Neural crest cell (in vitro differentiated cells): Measurements from ENCODE around the gene DYNLL2. TPM values are rescaled to one million over a fixed set of nuclear protein-coding genes. Genes with fewer than 3 reads are reported as not detected.

Source experiments
- DNase-seq: peaks from one replicate; pipeline ENCODE4 v3.0.0; 2021; ENCODE audit warnings: low read depth, mixed read lengths, low spot score
- H3K27ac Mint-ChIP-seq: one replicate; pipeline ENCODE4 v1.8.0; 2021; ENCODE audit warnings: mild to moderate bottlenecking, mixed read lengths; ENCODE audit not compliant: unreplicated experiment
- H3K27me3 Mint-ChIP-seq: 2 replicates; pipeline ENCODE4 v1.8.0; 2021; ENCODE audit warnings: low read depth, mild to moderate bottlenecking, mixed read lengths
- H3K36me3 Mint-ChIP-seq: 2 replicates; pipeline ENCODE4 v1.8.0; 2021; ENCODE audit warnings: low read depth, mild to moderate bottlenecking, mixed read lengths
- H3K4me1 Mint-ChIP-seq: 2 replicates; pipeline ENCODE4 v1.8.0; 2021; ENCODE audit warnings: mixed read lengths
- H3K4me3 Mint-ChIP-seq: one replicate; pipeline ENCODE4 v1.8.0; 2021; ENCODE audit warnings: mild to moderate bottlenecking, mixed read lengths
- H3K9me3 Mint-ChIP-seq: 2 replicates; pipeline ENCODE4 v1.8.0; 2021; ENCODE audit warnings: mixed read lengths
- total RNA-seq: library from RNA; stranded (reverse); gene quantifications from 2 replicates; pipeline ENCODE4 v1.2.1, GENCODE V29; 2021
- TF ChIP-seq, protein P1 (sequence below): fragments of 200-600 bp; sonication (generic); conservative IDR thresholded peaks from 2 replicates; pipeline ENCODE4 v1.5.0; 2021; ENCODE audit warnings: antibody characterized with exemption, mild to moderate bottlenecking

Gene DYNLL2
- total RNA-seq, 1 donor from 2014 or later, result 95.9 TPM

DNA sequence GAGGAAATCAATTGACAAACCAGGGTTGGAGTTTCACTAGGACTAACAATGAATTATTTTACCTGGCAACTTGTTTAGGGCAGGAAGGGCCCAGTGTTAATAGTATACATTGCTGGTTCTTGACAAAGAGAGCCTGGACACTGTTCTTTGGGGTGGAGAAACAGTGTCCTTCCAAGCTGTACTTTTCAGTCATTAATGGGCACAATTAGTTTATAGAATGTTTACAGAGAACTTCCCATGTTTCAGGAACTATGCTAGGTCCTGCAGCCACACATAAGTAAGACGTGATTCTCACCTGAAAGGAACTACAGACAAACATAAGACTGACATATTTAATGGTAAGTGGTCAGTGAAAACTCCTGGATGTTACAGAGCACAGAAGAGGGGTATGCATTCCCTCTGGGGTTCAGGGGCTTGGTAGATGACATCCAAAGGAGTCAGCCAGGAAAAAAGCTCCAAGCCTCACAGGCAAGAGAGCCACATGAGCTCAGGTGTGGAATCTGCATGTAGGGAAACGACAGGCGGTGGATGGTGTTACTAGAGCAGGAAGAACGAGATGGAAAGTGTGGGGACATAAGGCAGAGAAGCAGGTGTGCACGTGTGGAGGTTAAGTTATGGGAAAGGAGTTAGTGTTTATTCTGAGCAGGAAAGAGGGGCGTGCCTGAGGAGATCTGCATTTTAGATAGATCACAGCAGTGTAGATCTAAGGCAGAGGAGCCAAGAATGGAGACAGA, 3.8 kb upstream of the DYNLL2 start:
- DNase-seq, result no peak
- H3K27me3 Mint-ChIP-seq, result no peaks in the 10 kb centered on the region
- peaks cover 34% of the 10 kb centered on the region for H3K4me1 Mint-ChIP-seq
- no peaks in the 10 kb centered on the region for H3K9me3 Mint-ChIP-seq
- TF ChIP-seq, protein P1, sequence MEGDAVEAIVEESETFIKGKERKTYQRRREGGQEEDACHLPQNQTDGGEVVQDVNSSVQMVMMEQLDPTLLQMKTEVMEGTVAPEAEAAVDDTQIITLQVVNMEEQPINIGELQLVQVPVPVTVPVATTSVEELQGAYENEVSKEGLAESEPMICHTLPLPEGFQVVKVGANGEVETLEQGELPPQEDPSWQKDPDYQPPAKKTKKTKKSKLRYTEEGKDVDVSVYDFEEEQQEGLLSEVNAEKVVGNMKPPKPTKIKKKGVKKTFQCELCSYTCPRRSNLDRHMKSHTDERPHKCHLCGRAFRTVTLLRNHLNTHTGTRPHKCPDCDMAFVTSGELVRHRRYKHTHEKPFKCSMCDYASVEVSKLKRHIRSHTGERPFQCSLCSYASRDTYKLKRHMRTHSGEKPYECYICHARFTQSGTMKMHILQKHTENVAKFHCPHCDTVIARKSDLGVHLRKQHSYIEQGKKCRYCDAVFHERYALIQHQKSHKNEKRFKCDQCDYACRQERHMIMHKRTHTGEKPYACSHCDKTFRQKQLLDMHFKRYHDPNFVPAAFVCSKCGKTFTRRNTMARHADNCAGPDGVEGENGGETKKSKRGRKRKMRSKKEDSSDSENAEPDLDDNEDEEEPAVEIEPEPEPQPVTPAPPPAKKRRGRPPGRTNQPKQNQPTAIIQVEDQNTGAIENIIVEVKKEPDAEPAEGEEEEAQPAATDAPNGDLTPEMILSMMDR, result no peak
- no peak overlapping the region for H3K27ac Mint-ChIP-seq
- H3K36me3 Mint-ChIP-seq, result no peaks in the 10 kb centered on the region
- peak overlapping the region; percentile 17 for H3K4me3 Mint-ChIP-seq

DNA sequence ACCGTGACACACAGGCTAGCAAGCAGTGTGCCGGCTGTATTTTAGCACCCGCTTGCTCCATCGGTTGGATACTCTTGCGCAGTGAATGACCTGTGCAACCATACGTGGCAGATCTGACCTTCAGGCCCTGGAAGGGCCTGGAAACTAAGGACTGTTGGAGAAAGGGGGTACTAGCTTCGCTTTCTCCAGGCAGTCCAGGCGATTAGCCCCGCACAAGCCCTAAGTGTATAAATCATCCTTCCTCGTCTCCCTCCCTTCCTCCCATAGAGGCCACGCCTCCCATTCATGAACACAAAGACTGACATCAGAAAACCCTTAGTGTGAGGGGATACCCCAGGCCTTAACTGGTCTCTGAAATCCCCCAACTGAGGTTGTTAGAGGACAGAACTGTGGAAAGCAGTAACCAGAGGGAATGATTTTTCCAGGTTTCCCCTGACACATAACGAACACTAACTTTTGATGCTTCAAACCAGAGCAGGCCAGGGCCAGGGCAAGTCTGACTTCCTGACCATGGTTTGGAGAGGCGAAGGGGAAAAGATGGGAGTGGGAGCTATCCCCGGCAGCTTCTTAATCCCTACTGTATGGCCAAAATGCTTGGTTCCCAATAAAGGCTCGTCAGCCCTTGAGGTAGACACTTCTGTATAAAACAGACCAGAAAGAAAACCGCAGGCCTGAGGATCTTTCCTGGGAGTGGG, 1.4 kb upstream of the DYNLL2 start:
- peak; percentile 47 for DNase-seq
- peaks cover 2% of the 10 kb centered on the region for H3K27me3 Mint-ChIP-seq

DNA sequence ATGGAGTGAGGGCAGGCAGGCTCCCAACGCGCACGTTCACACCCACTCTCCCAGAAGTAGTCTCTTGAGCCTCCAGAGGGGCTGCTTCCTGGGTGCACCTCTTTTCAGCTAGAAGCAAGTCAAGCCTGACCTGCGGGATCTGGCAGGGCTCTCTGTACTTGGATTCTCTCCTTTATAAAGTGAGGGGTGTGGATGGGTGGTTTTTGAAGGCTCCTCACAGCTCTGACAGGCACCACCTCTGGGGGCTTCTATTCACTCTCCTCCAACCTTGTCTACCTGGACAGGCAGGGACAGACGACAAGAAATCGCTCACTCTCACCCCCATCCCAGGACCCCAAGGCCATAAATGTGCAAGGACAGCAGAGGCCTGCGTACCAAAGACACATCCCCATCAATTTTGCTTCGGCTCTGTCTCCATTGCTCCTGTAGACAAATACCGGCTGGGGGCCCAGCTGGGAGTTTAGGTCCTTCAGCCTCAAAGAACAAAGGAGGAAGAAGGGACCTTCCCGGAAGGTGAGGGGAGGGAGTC, 814 bp upstream of the DYNLL2 start:
- peaks cover 13% of the 10 kb centered on the region for H3K36me3 Mint-ChIP-seq
- TF ChIP-seq, protein P1, result no peak
- no peaks in the 10 kb centered on the region for H3K9me3 Mint-ChIP-seq
- H3K27me3 Mint-ChIP-seq, result peaks cover 2% of the 10 kb centered on the region
- peak overlapping the region; percentile 91 for H3K4me3 Mint-ChIP-seq
- H3K27ac Mint-ChIP-seq, result peak overlapping the region; percentile 99
- DNase-seq, result no peak
- peaks cover 62% of the 10 kb centered on the region for H3K4me1 Mint-ChIP-seq

More for the DNA sequence above, 1.4 kb upstream of the DYNLL2 start:
- Mint-ChIP-seq H3K36me3 (peaks cover 7% of the 10 kb centered on the region), H3K4me3 (peak overlapping the region; percentile 91), H3K4me1 (peaks cover 56% of the 10 kb centered on the region), H3K27ac (peak overlapping the region; percentile 94), H3K9me3 (no peaks in the 10 kb centered on the region)
- TF ChIP-seq, protein P1, result no peak

DNA sequence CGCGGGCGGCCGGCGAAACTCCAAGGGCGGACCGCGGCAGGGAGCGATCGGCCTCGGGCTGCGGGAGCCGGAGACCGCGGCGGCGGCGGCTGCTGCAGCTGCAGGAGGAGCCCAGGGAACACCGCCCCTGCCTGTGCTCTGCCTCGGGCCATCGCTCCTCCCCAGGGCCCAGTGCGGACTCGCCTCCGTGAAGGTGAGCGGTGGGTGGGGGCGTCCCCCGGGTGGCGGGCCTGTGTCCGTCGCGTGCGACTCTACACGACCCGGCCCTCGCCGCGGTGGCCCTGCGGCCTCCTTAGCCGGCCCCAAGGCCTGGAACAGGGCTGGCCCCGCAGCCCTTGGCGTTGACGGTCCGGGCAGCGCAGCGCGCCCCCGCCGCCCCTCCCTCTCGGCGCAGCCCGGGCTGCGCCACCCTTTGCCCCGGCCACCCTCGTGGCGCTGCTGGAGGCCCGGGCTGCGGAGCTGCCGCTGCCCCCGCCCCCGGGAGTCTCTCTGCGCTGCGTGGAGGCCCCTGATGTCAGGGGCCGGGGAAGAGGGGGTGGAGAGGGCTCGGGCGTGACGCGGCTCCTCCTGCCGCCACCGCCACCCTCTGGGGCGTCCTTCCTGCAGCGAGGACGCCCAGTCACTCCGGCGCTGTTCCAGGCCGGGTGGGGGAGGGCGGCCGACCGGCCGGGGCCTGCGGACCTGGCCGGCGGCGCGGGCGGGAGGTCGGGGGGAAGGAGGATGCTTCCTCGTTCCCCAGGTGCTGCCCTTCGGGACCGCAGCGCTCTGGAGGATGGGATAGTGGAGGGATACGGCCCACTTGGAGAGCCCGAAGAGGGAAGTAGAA, 485 bp downstream of the DYNLL2 start:
- TF ChIP-seq, protein P1, result no peak

GRCh38 chr17:58084317-58084981, 1.2 kb downstream of the DYNLL2 start:
- peaks cover 2% of the 10 kb centered on the region for H3K27me3 Mint-ChIP-seq
- peak overlapping the region; percentile 88 for H3K4me3 Mint-ChIP-seq
- H3K4me1 Mint-ChIP-seq, result peaks cover 82% of the 10 kb centered on the region
- H3K36me3 Mint-ChIP-seq, result peaks cover 27% of the 10 kb centered on the region
- peak overlapping the region; percentile 29 for H3K27ac Mint-ChIP-seq
- TF ChIP-seq, protein P1, result peak; percentile 54
- H3K9me3 Mint-ChIP-seq, result no peaks in the 10 kb centered on the region
- DNase-seq, result no peak

More for the DNA sequence above, 485 bp downstream of the DYNLL2 start:
- H3K36me3 Mint-ChIP-seq, result peaks cover 24% of the 10 kb centered on the region
- H3K9me3 Mint-ChIP-seq, result no peaks in the 10 kb centered on the region
- H3K27me3 Mint-ChIP-seq, result peaks cover 2% of the 10 kb centered on the region
- no peak for DNase-seq
- H3K27ac Mint-ChIP-seq, result no peak overlapping the region
- H3K4me3 Mint-ChIP-seq, result peak overlapping the region; percentile 88
- peaks cover 75% of the 10 kb centered on the region for H3K4me1 Mint-ChIP-seq
